Measurements from ENCODE around the gene PDGFRA.

Gene PDGFRA

DNA sequence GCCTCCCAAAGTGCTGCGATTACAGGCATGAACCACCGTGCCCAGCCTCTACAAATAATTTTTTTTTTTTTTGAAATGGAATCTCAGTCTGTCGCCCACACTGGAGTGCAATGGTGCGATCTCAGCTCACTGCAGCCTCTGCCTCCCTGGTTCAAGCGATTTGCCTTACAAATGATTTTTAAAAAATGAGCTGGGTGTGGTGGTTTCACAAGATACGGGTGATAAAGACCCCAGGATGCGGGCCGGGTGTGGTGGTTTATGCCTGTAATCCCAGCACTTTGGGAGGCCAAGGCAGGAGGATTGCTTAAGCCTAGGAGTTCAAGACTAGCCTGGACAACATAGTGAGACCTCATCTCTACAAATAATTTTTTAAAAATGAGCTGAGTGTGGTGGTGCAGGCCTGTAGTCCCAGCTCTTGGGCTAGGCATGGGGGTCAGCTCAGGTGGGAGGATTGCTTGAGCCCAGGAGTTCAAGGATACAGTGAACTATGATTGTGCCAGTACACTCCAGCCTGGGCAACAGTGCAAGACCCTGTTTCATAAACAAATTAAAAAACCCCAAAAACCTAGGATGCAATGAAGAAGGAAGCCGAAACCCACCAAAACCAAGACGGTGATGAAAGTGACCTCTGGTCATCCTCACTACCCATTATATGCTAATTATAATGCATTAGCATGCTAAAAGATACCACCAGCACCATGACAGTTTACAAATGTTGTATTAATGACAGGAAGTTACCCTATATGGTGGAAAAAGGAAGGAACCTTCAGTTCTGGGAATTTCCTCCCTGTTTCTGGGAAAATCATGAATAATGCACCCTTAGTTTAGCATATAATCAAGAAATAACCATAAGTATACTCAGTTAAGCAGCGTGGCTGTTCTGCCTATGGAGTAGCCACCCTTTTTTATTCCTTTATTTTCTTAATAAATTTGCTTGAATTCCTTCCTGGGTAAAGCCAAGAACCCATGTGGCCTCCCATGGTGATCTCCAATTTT, 27.7 kb downstream of the PDGFRA start:
- DNase-seq: no peak

DNA sequence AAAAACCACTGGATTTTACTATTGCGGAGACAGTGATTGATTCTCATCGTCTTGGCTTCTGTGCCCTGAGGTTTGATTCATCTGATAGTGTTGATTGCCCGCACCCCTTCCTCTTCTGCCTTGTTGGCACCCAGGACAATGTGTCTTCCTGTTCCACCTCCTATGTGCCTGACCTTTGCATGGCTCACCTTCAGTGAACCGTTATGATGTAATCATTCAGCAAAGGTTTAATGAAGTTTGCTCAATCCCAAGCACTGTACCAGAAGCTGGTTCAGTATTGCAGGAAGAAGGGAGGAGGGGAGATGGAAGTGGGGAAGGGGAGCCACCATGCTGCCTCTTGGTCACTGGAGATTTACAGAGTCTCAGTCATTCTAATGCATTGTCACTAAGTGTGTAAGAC, 36.3 kb downstream of the PDGFRA start:
- no peak for DNase-seq

GRCh38 chr4:54268151-54268550, 39.1 kb downstream of the PDGFRA start:
- no peak for DNase-seq

DNA sequence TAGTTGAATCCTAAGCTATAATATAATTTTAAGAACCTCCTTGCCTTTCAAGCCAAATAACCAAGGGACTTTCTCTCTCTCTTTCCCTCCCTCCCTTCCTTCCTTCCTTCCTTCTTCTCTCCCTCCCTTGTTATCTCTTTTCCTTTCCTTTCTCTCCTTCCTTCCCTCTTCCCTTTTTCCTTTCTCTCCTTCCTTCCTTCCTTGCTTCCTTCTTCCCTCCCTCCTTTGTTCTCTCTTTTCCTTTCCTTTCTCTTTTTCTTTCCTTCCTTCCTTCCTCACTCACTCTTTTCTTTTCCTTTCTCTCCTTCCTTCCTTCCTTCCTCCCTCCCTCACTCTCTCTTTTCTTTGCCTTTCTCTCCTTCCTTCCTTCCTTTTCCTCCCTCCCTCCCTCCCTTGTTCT, 42.4 kb downstream of the PDGFRA start:
- DNase-seq: no peak

DNA sequence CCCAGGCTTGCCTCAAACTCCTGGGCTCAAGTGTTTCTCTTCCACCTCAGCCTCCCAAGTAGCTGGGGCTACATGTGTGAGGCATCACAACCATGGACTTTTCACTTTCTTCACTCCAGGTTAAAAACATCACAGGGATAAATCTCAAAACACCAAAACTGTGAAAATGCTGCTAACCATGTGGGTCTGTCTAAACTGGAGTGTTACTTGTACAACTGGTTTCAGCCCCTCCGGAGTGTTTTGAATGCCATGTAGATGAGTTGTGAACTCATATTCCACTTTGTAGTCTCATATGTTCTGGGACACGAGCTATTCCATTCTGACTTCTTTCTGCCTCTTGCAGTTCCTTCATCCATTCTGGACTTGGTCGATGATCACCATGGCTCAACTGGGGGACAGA, 43.0 kb downstream of the PDGFRA start:
- no peak for DNase-seq

DNA sequence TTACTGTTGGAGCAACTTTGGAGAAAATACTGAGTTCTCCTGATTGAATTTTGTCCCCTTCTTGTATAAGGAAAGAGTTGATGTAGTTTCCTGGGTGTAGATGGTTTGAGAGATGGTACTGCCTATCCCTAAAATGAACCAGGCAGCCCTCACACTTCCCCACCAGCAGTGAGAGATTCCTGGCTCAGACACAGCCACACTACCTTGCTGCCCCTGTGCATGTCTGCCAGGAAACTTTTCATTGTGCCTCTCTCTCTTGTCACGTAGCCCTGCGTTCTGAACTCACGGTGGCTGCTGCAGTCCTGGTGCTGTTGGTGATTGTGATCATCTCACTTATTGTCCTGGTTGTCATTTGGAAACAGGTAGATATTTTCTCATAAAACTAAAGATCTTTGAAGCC, 45.2 kb downstream of the PDGFRA start:
- no peak for DNase-seq

DNA sequence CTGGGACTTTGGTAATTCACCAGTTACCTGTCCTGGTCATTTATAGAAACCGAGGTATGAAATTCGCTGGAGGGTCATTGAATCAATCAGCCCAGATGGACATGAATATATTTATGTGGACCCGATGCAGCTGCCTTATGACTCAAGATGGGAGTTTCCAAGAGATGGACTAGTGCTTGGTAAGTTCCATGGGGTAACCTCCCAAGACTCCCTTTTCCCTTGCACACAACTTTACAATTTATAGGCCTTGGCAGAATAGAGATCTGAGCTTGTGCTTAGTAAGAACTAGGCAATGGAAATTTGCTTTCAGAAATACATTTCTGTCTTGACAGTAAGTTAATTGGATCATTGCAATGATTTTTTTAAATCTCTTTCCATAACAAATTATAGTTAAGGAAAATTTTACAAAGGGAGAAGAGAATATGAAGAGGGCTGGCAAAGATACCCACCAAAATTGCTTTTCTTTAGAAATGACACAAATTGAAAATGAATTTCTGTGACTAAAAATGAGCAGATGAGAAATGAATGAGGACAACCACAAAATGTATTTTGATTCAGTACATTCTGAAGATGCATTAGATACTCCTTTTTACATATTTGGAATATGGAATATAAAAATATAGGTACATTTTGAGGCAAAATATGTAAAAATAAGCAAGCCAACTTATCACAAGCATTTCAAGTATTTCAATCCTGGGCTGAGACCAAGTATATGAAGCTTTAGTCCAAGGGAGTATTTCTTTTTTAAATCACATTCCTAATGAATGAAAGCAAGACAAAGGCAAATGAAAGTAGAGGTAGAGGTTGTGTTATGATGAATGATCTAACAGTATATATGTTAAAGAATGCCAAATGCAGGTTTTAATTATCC, 45.9 kb downstream of the PDGFRA start:
- DNase-seq: no peak

- no peak for DNase-seq
Observed at GRCh38 chr4:54276641-54277430, 47.7 kb downstream of the PDGFRA start.

- no peak for DNase-seq
Observed at GRCh38 chr4:54277691-54278090, 48.6 kb downstream of the PDGFRA start.

GRCh38 chr4:54278216-54278615, 49.1 kb downstream of the PDGFRA start:
- no peak for DNase-seq

- DNase-seq: no peak
Observed at GRCh38 chr4:54281054-54281766, 52.1 kb downstream of the PDGFRA start.

DNA sequence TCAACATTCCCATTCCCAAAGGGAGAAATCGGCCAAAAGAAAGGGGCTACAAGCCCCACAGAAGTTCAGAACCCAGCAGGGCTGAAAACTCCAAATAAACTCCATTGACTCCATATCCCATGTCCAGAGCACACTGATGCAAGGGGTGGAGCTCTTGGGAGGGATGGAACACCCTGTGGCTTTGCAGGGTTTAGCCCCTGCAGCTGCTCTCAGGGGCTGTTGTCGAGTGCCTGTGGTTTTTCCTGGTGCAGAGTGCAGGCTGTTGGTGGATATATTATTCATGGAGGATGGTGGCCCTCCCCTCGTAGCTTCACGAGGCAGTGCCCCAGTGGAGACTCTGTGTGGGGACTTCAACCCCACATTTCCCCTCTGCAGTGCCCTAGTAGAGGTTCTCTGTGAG, 53.7 kb downstream of the PDGFRA start:
- DNase-seq: no peak

DNA sequence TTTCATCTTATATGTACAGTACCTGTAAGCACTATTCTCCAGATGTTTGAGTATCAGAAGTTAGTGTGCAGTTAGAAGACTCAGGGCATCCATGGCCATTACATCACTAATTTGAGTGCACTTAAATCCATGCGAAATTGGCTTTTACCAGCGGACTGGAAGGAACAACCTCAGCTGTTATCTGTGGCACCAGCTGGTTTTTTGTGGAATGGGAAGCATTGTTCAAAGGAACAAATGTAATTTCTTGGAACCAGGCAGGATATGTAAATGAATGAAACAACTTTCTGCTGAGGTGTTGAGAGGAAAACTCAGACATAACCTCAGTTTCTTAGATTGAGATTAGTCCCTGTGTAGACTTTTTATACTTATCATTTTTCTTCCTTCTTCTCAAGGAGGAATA, 60.2 kb downstream of the PDGFRA start:
- no peak for DNase-seq

GRCh38 chr4:54290980-54291379, 61.9 kb downstream of the PDGFRA start:
- DNase-seq: no peak

DNA sequence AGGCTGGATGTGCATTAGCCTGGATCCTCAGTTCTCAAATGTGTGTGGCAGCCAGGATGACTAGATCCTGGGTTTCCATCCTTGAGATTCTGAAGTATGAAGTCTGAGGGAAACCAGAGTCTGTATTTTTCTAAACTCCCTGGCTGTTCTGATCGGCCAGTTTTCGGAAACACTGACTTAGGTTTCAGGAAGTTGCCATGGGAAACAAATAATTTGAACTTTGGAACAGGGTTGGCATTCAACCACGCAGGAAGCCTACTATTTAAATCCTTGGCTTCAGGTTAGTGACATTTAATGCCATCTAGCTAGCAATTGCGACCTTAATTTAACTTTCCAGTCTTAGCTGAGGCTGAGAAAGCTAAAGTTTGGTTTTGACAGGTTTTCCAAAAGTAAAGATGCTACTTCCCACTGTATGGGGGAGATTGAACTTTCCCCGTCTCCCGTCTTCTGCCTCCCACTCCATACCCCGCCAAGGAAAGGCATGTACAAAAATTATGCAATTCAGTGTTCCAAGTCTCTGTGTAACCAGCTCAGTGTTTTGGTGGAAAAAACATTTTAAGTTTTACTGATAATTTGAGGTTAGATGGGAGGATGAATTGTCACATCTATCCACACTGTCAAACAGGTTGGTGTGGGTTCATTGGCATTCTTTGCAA, 67.6 kb downstream of the PDGFRA start:
- no peak for DNase-seq

GRCh38 chr4:54308110-54308509, 79.0 kb downstream of the PDGFRA start:
- DNase-seq: no peak

GRCh38 chr4:54315561-54316538, 86.8 kb downstream of the PDGFRA start:
- no peak for DNase-seq

- DNase-seq: no peak
Observed at GRCh38 chr4:54317690-54318089, 88.6 kb downstream of the PDGFRA start.

DNA sequence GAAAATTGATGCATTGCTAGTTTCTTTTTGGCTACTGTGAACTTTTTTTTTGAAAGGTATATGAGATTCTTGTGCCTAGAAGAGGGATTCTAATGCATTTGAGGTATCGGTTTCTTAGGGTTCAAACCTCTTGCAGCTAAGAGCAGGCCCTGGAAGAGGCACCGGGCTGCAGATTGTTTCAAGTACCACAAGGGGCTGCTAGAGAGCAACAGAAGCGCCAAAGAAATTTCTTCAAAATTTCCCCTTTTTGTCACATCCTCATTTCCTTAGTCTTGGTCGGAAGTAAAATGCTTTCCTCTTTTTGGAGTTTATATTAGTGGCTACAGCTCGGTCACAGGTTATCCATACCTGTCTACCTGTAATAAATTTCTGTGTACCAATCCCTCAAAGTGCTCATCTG, 89.8 kb downstream of the PDGFRA start:
- DNase-seq: peak; percentile 30

All from NCI-H82 (cell line).